Adrenal gland (tissue), 12 donors: ENCODE results near the gene CCL26. TPM values are rescaled to one million over a fixed set of nuclear protein-coding genes. Genes with fewer than 3 reads are reported as not detected.
"Not testable (repeated sequence)": the region's sequence is repeated elsewhere in the genome, so short reads cannot be mapped to it uniquely, and the experiment has no call there.

ENCODE experiments used
- DNase-seq, 7 donors: peaks; one replicate each; pipeline ENCODE4 v3.0.0-alpha.2; 2019 to 2020
- H3K27ac ChIP-seq, 5 donors: fragments of 200-600 bp; sonication (generic) in 4 of 5; 1 replicate in 3 of 5; 2 replicates in 2 of 5; pipeline versions ENCODE4 v1.5.1 to v1.8.0; 2016 to 2020; ENCODE audit warnings: mild to moderate bottlenecking in 1 of 5
- H3K27me3 ChIP-seq: fragments of 200-600 bp; 2 replicates; pipeline ENCODE4 v1.8.0; 2021
- H3K36me3 ChIP-seq, 2 donors: fragments of 200-600 bp; replicated peaks in 1 of 2; 1 replicate in 1 of 2; 2 replicates in 1 of 2; pipeline versions ENCODE4 v1.5.1 to v1.8.0; 2018 to 2022
- H3K4me1 ChIP-seq, 2 donors: fragments of 200-600 bp; replicated peaks in 1 of 2; 1 replicate in 1 of 2; 2 replicates in 1 of 2; pipeline versions ENCODE4 v1.5.1 to v1.8.0; 2018 to 2021
- H3K4me3 ChIP-seq, 4 donors: fragments of 200-600 bp; sonication (generic) in 3 of 4; one replicate each; pipeline ENCODE4 v1.5.1; 2016 to 2018
- H3K9me3 ChIP-seq, 3 donors: fragments of 200-600 bp; sonication (generic) in 1 of 3; replicated peaks in 1 of 3; 1 replicate in 2 of 3; 2 replicates in 1 of 3; pipeline versions ENCODE4 v1.5.1 to v1.8.0; 2016 to 2021
- CTCF ChIP-seq, 6 experiments: fragments of 450-650 bp in 4 of 6; fragments of 200-600 bp in 2 of 6; sonication (generic) in 1 of 6; IDR thresholded peaks; 1 replicate in 5 of 6; 2 replicates in 1 of 6; pipeline versions ENCODE4 v1.5.1 to v1.8.0; 2016 to 2021; ENCODE audit warnings: antibody characterized with exemption in 6 of 6, mild to moderate bottlenecking in 2 of 6, moderate library complexity in 1 of 6
- POLR2A ChIP-seq, 2 donors: fragments of 450-650 bp; IDR thresholded peaks; one replicate each; pipeline ENCODE4 v1.6.1; 2017; ENCODE audit warnings: antibody characterized with exemption in 2 of 2, mild to moderate bottlenecking in 2 of 2, moderate library complexity in 1 of 2
- WGBS, 4 donors: extraction: QIAGEN DNeasy Blood & Tissue Kit in 2 of 4; methylation state at CpG; one replicate each; pipeline versions ENCODE4 v1.1.5 to v1.1.7; 2013 to 2017; 5-methylcytosine and 5-hydroxymethylcytosine counted together
- intact Hi-C, 2 donors: fragments of 100-400 bp; cut with DNase I; formaldehyde crosslinking; loops; one replicate each; pipeline versions ENCODE4 v1.14.1 to v1.15.0; 2022 to 2023
- polyA plus RNA-seq, 3 donors: library from polyadenylated mRNA; stranded (reverse); fragments of 200-250 nt in 2 of 3; fragments of 350-450 nt in 1 of 3; fragmentation: Illumina TruSeq in 1 of 3; extraction: RNeasy Lipid Tissue Mini Kit (QIAGEN cat#74804) in 1 of 3; gene quantifications; one replicate each; pipeline ENCODE4 v1.2.3, GENCODE V29; 2013 to 2014
- total RNA-seq, 9 donors: library from RNA; depleted of rRNA in 4 of 9; stranded (reverse); fragments of >200 nt in 4 of 9; fragments of 120-200 nt in 1 of 9; fragmentation: NEBNext Ultra II Directional in 1 of 9; extraction: Animal tissue kit (Norgen Biotek cat#: 25700) in 1 of 9; gene quantifications; one replicate each; pipeline versions ENCODE4 v1.1.0 to v1.2.4, GENCODE V29; 2013 to 2023
- donor health status: healthy with polysubstance abuse.
- donor health status: Bipolar disorder and iron deficiency.
- donor health status: DM: yes; HTN: yes; CAD: no.
- donor health status: DM: no; HTN: no; CAD: no.
- donor health status: DM: no; HTN: no; CAD: no.
- donor health status: DM: yes; HTN: yes; CAD: no.

CCL26 gene
- total and polyA plus RNA-seq, 12 donors, result 0.44 to 9.5 (median 1.4) TPM; not detected in 3

GRCh38 chr7:75723444-75723843 is 48.6 kb downstream of the CCL26 start:
- intact Hi-C loops, result loop anchor here in 1 of 2 donors (5.0 kb wide), 1 partner anchor 36 kb away; no protein-coding TSS in a partner anchor
- Histone ChIP-seq H3K4me3 (no peak overlapping the region), H3K27me3 (no peaks in the 10 kb centered on the region), H3K9me3 (no peaks in the 10 kb centered on the region), H3K27ac (no peak overlapping the region), H3K4me1 (peaks cover 0 to 4% of the 10 kb centered on the region in 2 donors), H3K36me3 (no peaks in the 10 kb centered on the region)
- DNase-seq, result no peak
- TF ChIP-seq POLR2A (IDR thresholded peaks at IDR 0.05) (no peak), CTCF (IDR thresholded peaks at IDR 0.05) (no peak)
- WGBS, 4 donors, result 83 to 100% (median 87%) methylated on average over 1 to 3 of the region's 3 CpGs

GRCh38 chr7:75722373-75722772 is 49.6 kb downstream of the CCL26 start:
- Histone ChIP-seq H3K9me3 (no peaks in the 10 kb centered on the region), H3K4me3 (no peak overlapping the region), H3K36me3 (no peaks in the 10 kb centered on the region), H3K27ac (no peak overlapping the region), H3K4me1 (peaks cover 0 to 5% of the 10 kb centered on the region in 2 donors), H3K27me3 (no peaks in the 10 kb centered on the region)
- DNase-seq, result no peak
- intact Hi-C loops, result loop anchor here in 1 of 2 donors (5.0 kb wide), 1 partner anchor 35 kb away; no protein-coding TSS in a partner anchor
- 55 to 86% (median 79%) methylated on average over 4 of the region's 4 CpGs for WGBS, 4 donors
- TF ChIP-seq CTCF (IDR thresholded peaks at IDR 0.05) (no peak), POLR2A (IDR thresholded peaks at IDR 0.05) (no peak)

GRCh38 chr7:75721922-75722321 is 50.1 kb downstream of the CCL26 start:
- not testable (repeated sequence) for H3K9me3 ChIP-seq, DNase-seq, H3K27me3 ChIP-seq, H3K4me1 ChIP-seq, H3K36me3 ChIP-seq, H3K27ac ChIP-seq, H3K4me3 ChIP-seq
- WGBS, 4 donors, result 90 to 94% (median 92%) methylated on average over 6 to 9 of the region's 9 CpGs
- intact Hi-C loops, result loop anchor here in 1 of 2 donors (5.0 kb wide), 1 partner anchor 35 kb away; no protein-coding TSS in a partner anchor

GRCh38 chr7:75721426-75721825 is 50.6 kb downstream of the CCL26 start:
- TF ChIP-seq CTCF (IDR thresholded peaks at IDR 0.05) (no peak), POLR2A (IDR thresholded peaks at IDR 0.05) (no peak)
- WGBS, 4 donors, result 85 to 88% (median 87%) methylated on average over 2 of the region's 2 CpGs
- intact Hi-C loops, result loop anchor here in 1 of 2 donors (5.0 kb wide), 1 partner anchor 34 kb away; no protein-coding TSS in a partner anchor
- DNase-seq, result no peak
- H3K27ac ChIP-seq, result no peak overlapping the region
- H3K4me1 ChIP-seq, result peaks cover 0 to 5% of the 10 kb centered on the region in 2 donors
- H3K4me3 ChIP-seq, result no peak overlapping the region
- H3K27me3 ChIP-seq, result no peaks in the 10 kb centered on the region
- H3K9me3 ChIP-seq, result no peaks in the 10 kb centered on the region
- H3K36me3 ChIP-seq, result no peaks in the 10 kb centered on the region

- H3K9me3 ChIP-seq, result no peaks in the 10 kb centered on the region
- H3K4me3 ChIP-seq, result no peak overlapping the region
- no peaks in the 10 kb centered on the region for H3K27me3 ChIP-seq
- intact Hi-C loops, result loop anchor here in 1 of 2 donors (5.0 kb wide), 1 partner anchor 32 kb away; no protein-coding TSS in a partner anchor
- H3K36me3 ChIP-seq, result no peaks in the 10 kb centered on the region
- TF ChIP-seq CTCF (IDR thresholded peaks at IDR 0.05) (no peak), POLR2A (IDR thresholded peaks at IDR 0.05) (no peak)
- H3K27ac ChIP-seq, result no peak overlapping the region
- 95 to 97% (median 96%) methylated on average over 5 of the region's 5 CpGs for WGBS, 4 donors
- H3K4me1 ChIP-seq, result peaks cover 0 to 5% of the 10 kb centered on the region in 2 donors
- no peak for DNase-seq
Observed at GRCh38 chr7:75719626-75720025, 52.4 kb downstream of the CCL26 start.
